K562 (cell line): Measurements from ENCODE around the gene DDIT4L. TPM values are rescaled to one million over a fixed set of nuclear protein-coding genes. Genes with fewer than 3 reads are reported as not detected.

Experiments
- ATAC-seq: fragments of 200-7000 bp; cut with Tn5 transposase; 3 replicates; pipeline ENCODE4 v1.9.1; 2020; ENCODE audit warnings: moderate library complexity
- BruUV-seq: library from RNA; stranded (reverse); fragments of 400-500 nt; replicated peaks from 2 replicates; lab custom pipeline; 2021; lab: Mats Ljungman, UMichigan
- CTCF ChIA-PET: fragments of 300-600 bp; formaldehyde crosslinking; extraction: SDS; loops from one replicate; lab custom pipeline; 2021; ENCODE audit warnings: low intra/inter-chr PET ratio; lab: Yijun Ruan, JAX
- POLR2A ChIA-PET: fragments of 300-600, 350-650 bp; sonication (Branson Sonifier 250); formaldehyde crosslinking; extraction: SDS; loops from one replicate; lab custom pipeline; 2021; ENCODE audit warnings: antibody characterized with exemption, inconsistent platforms; lab: Yijun Ruan, JAX
- DNase-seq, 4 experiments: peaks; one replicate each; pipeline versions ENCODE4 v3.0.0 to v3.0.0-alpha.2; 2011 to 2018; ENCODE audit warnings: low spot score in 3 of 4, mixed read lengths in 3 of 4; ENCODE audit errors: extremely low read depth in 1 of 4
- FAIRE-seq: peaks from 2 replicates; lab custom pipeline; 2011; peaks lifted over from hg19 to GRCh38; lab: Jason Lieb, UNC
- H2AFZ ChIP-seq: 2 replicates; pipeline ENCODE4 v1.6.0; 2011; ENCODE audit warnings: low read depth, low read length, control low read depth, inconsistent platforms
- H3K27ac ChIP-seq: fragments of 200-600 bp; 3 replicates; pipeline ENCODE4 v1.8.0; 2011; ENCODE audit warnings: low read depth, mild to moderate bottlenecking, control low read depth, inconsistent platforms, low read length, moderate library complexity, mixed read lengths; ENCODE audit errors: extremely low read depth
- H3K27me3 ChIP-seq, 2 experiments: fragments of 300-600 bp in 1 of 2; 2 replicates in 1 of 2; 3 replicates in 1 of 2; pipeline versions ENCODE4 v1.6.0 to v1.8.0; 2011; ENCODE audit warnings: inconsistent platforms in 2 of 2, low read length in 2 of 2, mild to moderate bottlenecking in 1 of 2, mixed read lengths in 1 of 2, moderate library complexity in 1 of 2; ENCODE audit not compliant: control insufficient read depth in 2 of 2, insufficient read depth in 2 of 2
- H3K36me3 ChIP-seq: fragments of 300-600 bp; 3 replicates; pipeline ENCODE4 v1.8.0; 2011; ENCODE audit warnings: mild to moderate bottlenecking, low read length, inconsistent platforms; ENCODE audit not compliant: control insufficient read depth, insufficient read depth
- H3K4me1 ChIP-seq, 2 experiments: fragments of 200-600 bp in 1 of 2; replicated peaks in 1 of 2; 2 replicates in 1 of 2; 3 replicates in 1 of 2; pipeline versions ENCODE4 v1.5.1 to v1.8.0; 2011; ENCODE audit warnings: inconsistent platforms in 2 of 2, low read length in 2 of 2, mild to moderate bottlenecking in 1 of 2, mixed read lengths in 1 of 2, moderate library complexity in 1 of 2; ENCODE audit not compliant: control insufficient read depth in 2 of 2, insufficient read depth in 2 of 2
- H3K4me2 ChIP-seq: 2 replicates; pipeline ENCODE4 v1.6.1; 2011; ENCODE audit warnings: low read length, control low read depth, inconsistent platforms, mixed read lengths; ENCODE audit not compliant: insufficient read depth
- H3K4me3 ChIP-seq: fragments of 200-600 bp; sonication (generic), shearing (Covaris generic); 2 replicates; pipeline ENCODE4 v1.5.1; 2016; ENCODE audit warnings: control low read depth, inconsistent platforms
- H3K79me2 ChIP-seq: fragments of 200-600 bp; 3 replicates; pipeline ENCODE4 v1.8.0; 2011; ENCODE audit warnings: low read length, inconsistent platforms; ENCODE audit not compliant: control insufficient read depth, insufficient read depth
- H3K9ac ChIP-seq, 2 experiments: 2 replicates each; pipeline versions ENCODE4 v1.6.0 to v1.6.1; 2011; ENCODE audit warnings: low read depth in 2 of 2, low read length in 2 of 2, control low read depth in 1 of 2, inconsistent platforms in 1 of 2, mild to moderate bottlenecking in 1 of 2, mixed read lengths in 1 of 2; ENCODE audit not compliant: insufficient read depth in 1 of 2
- H3K9me1 ChIP-seq: one replicate; pipeline ENCODE4 v1.6.0; 2011; ENCODE audit warnings: inconsistent platforms, mild to moderate bottlenecking, low read length, moderate library complexity; ENCODE audit not compliant: control insufficient read depth, insufficient read depth
- H3K9me3 ChIP-seq: replicated peaks from 2 replicates; pipeline ENCODE4 v1.5.1; 2011; ENCODE audit warnings: low read depth, low read length, inconsistent platforms; ENCODE audit not compliant: control insufficient read depth, insufficient read depth
- H4K20me1 ChIP-seq: replicated peaks from 2 replicates; pipeline ENCODE4 v1.6.1; 2011; ENCODE audit warnings: low read length, inconsistent platforms, mixed read lengths; ENCODE audit not compliant: control insufficient read depth, insufficient read depth
- BCOR ChIP-seq: fragments of 450-650 bp; IDR thresholded peaks from 2 replicates; pipeline ENCODE4 v1.6.1; 2016
- BRD4 ChIP-seq: fragments of 200-600 bp; sonication (generic); IDR thresholded peaks from 2 replicates; pipeline ENCODE4 v1.6.1; 2017; ENCODE audit warnings: inconsistent platforms
- CREB3L1 ChIP-seq: fragments of 450-650 bp; IDR thresholded peaks from 2 replicates; pipeline ENCODE4 v1.6.1; 2014; ENCODE audit warnings: low read depth, mild to moderate bottlenecking, moderate library complexity, borderline replicate concordance
- CSDE1 ChIP-seq, 2 experiments: fragments of 450-650 bp; IDR thresholded peaks; 2 replicates each; pipeline ENCODE4 v1.6.1; 2016; ENCODE audit warnings: mild to moderate bottlenecking in 1 of 2
- ESRRA ChIP-seq: fragments of 450-650 bp; IDR thresholded peaks from 2 replicates; pipeline ENCODE4 v1.6.1; 2014; ENCODE audit warnings: low read depth, mild to moderate bottlenecking, moderate library complexity, borderline replicate concordance
- JUN ChIP-seq, 2 experiments: sonication (generic) in 1 of 2; formaldehyde crosslinking in 1 of 2; IDR thresholded peaks; 2 replicates each; pipeline versions ENCODE4 v1.6.1 to v1.8.0; 2012 to 2022; ENCODE audit warnings: borderline replicate concordance in 2 of 2, mild to moderate bottlenecking in 2 of 2, improper control_type of control experiment in 1 of 2, low read depth in 1 of 2, low read length in 1 of 2, missing genetic modification reagents in 1 of 2
- MTA3 ChIP-seq: fragments of 450-650 bp; formaldehyde crosslinking; IDR thresholded peaks from 2 replicates; pipeline ENCODE4 v1.6.1; 2017; ENCODE audit warnings: mild to moderate bottlenecking, borderline replicate concordance
- NR2C1 ChIP-seq, 2 experiments: fragments of 450-650 bp; IDR thresholded peaks; 2 replicates each; pipeline ENCODE4 v1.6.1; 2017; ENCODE audit warnings: mild to moderate bottlenecking in 2 of 2, antibody characterized with exemption in 1 of 2, inconsistent platforms in 1 of 2, missing compliant biosample characterization in 1 of 2, missing genetic modification characterization in 1 of 2
- PCBP1 ChIP-seq: fragments of 200-400 bp; formaldehyde crosslinking; IDR thresholded peaks from 2 replicates; pipeline ENCODE4 v1.6.1; 2018; ENCODE audit warnings: mild to moderate bottlenecking, low read depth, low read length; ENCODE audit not compliant: poor library complexity, severe bottlenecking
- PHB2 ChIP-seq: fragments of 450-650 bp; IDR thresholded peaks from 2 replicates; pipeline ENCODE4 v1.6.1; 2017; ENCODE audit warnings: low read depth
- RBM17 ChIP-seq: fragments of 200-400 bp; formaldehyde crosslinking; IDR thresholded peaks from 2 replicates; pipeline ENCODE4 v1.6.1; 2017; ENCODE audit warnings: low read depth, mild to moderate bottlenecking, low read length, borderline replicate concordance
- TBL1XR1 ChIP-seq, 2 experiments: IDR thresholded peaks; 2 replicates each; pipeline ENCODE4 v1.6.1; 2012; ENCODE audit warnings: improper control_type of control experiment in 2 of 2, low read length in 2 of 2, mild to moderate bottlenecking in 1 of 2
- TCF3 ChIP-seq: sonication (generic); formaldehyde crosslinking; IDR thresholded peaks from 2 replicates; pipeline ENCODE4 v1.4.0; 2020; ENCODE audit warnings: mild to moderate bottlenecking, missing genetic modification reagents
- ZBTB5 ChIP-seq: fragments of 450-650 bp; IDR thresholded peaks from 2 replicates; pipeline ENCODE4 v1.6.1; 2017; ENCODE audit warnings: antibody characterized with exemption
- ZNF212 ChIP-seq: fragments of 450-650 bp; formaldehyde crosslinking; IDR thresholded peaks from 2 replicates; pipeline ENCODE4 v1.4.0; 2020; ENCODE audit warnings: mild to moderate bottlenecking
- ZZZ3 ChIP-seq: fragments of 450-650 bp; IDR thresholded peaks from 2 replicates; pipeline ENCODE4 v1.6.1; 2016; ENCODE audit warnings: antibody characterized with exemption, mild to moderate bottlenecking, moderate library complexity
- WGBS: fragments of 100-300 bp; shearing (Covaris generic); methylation state at CpG from one replicate; pipeline ENCODE4 v1.1.6; 2016; ENCODE audit warnings: low coverage, mixed read lengths; ENCODE audit not compliant: insufficient coverage; ENCODE audit errors: missing lambda C conversion rate; 5-methylcytosine and 5-hydroxymethylcytosine counted together
- in situ Hi-C: fragments of 300-500 bp; cut with MboI; formaldehyde crosslinking; loops from 4 replicates; pipeline ENCODE4 v1.15.0; 2018; ENCODE audit warnings: inconsistent platforms, mixed read lengths
- intact Hi-C: fragments of 100-400 bp; cut with micrococcal nuclease; formaldehyde crosslinking; loops from 2 replicates; pipeline ENCODE4 v1.14.2; 2022
- polyA plus RNA-seq, 8 experiments: library from polyadenylated mRNA; depleted of rRNA in 4 of 8; stranded (reverse) in 5 of 8; unstranded in 3 of 8; fragments of >200 nt; fragmentation: Nextera tagmentation in 2 of 8; fragmentation: Illumina TruSeq in 1 of 8; extraction: Ambion mirVana in 2 of 8; extraction: Trizol in 1 of 8; gene quantifications; 2 replicates each; pipeline versions ENCODE4 v1.2.1 to v1.2.3, GENCODE V29; 2011 to 2014; ENCODE audit warnings: inconsistent platforms in 1 of 8, missing spikeins in 1 of 8
- total RNA-seq, 7 experiments: library from RNA; depleted of rRNA in 6 of 7; stranded (reverse); fragments of >200 nt in 6 of 7; fragmentation: Illumina TruSeq in 2 of 7; extraction: Trizol in 2 of 7; gene quantifications; 2 replicates each; pipeline versions ENCODE4 v1.2.1 to v1.2.3, GENCODE V29; 2011 to 2021; ENCODE audit warnings: low replicate concordance in 1 of 7
- TF ChIP-seq, protein P1 (sequence below): fragments of 250-450 bp; sonication (Bioruptor Pico); IDR thresholded peaks from 2 replicates; pipeline ENCODE4 v1.4.0; 2020; ENCODE audit warnings: mild to moderate bottlenecking, moderate library complexity
- TF ChIP-seq, protein P2 (sequence below): IDR thresholded peaks from 2 replicates; pipeline ENCODE4 v1.6.1; 2011; ENCODE audit not compliant: insufficient read length; ENCODE audit errors: extremely low read depth

Gene DDIT4L
- total and polyA plus RNA-seq, 9 of the 15 experiments (the other 6 are each of a cell fraction or from before 2014, with no cell fraction given): not detected

DNA sequence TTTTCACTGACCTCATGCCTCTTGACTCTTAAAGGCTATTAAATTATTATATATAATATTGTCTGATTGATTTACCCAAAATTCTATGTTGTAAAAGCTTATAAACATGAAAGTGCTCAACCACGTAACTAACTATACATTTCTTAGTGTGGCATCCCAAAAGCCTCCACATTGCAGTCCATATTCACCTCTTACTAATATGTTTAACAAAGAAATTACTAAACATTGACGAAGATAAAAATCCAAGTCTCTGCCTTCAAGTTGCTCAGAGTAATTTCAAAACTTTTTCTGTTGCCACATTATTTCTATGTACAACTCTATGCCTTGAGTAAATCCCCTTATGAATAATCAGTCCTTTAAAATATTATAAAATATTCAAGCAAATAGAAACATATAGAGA, 14.4 kb downstream of the DDIT4L start:
- Histone ChIP-seq H3K4me3 (no peak overlapping the region), H3K9me3 (no peaks in the 10 kb centered on the region), H3K9me1 (no peaks in the 10 kb centered on the region), H3K9ac (no peak overlapping the region), H3K27me3 (no peaks in the 10 kb centered on the region), H3K27ac (no peak overlapping the region), H3K79me2 (no peaks in the 10 kb centered on the region), H3K4me1 (no peaks in the 10 kb centered on the region), H3K4me2 (no peak overlapping the region), H2AFZ (no peak overlapping the region), H4K20me1 (no peaks in the 10 kb centered on the region), H3K36me3 (no peaks in the 10 kb centered on the region)
- POLR2A ChIA-PET: no interaction called here
- no TSS peak for BruUV-seq
- intact Hi-C loops: no loop called here
- no peak for DNase-seq
- no peak for ATAC-seq
- in situ Hi-C loops: no loop called here
- no peak for FAIRE-seq
- CTCF ChIA-PET: no interaction called here
- WGBS: 3% methylated on average over 2 of the region's 2 CpGs
- TF ChIP-seq BRD4 (no peak), CREB3L1 (no peak), ZZZ3 (no peak), PCBP1 (no peak), JUN (IDR thresholded peaks at IDR 0.05; ENCODE audit: borderline replicate concordance, low read depth, low read length) (no peak), JUN (CRISPR knock-in tag; IDR thresholded peaks at IDR 0.05; ENCODE audit: borderline replicate concordance) (no peak), BCOR (no peak), ZNF212 (CRISPR knock-in tag) (no peak), MTA3 (no peak), TCF3 (CRISPR knock-in tag) (no peak), RBM17 (no peak), TBL1XR1 (IDR thresholded peaks at IDR 0.05; ENCODE audit: low read length in 2 of 2) (no peak), PHB2 (no peak), ZBTB5 (no peak), ESRRA (no peak), CSDE1 (IDR thresholded peaks at IDR 0.05) (no peak), NR2C1 (IDR thresholded peaks at IDR 0.05) (no peak), NR2C1 (tag; IDR thresholded peaks at IDR 0.05) (no peak)
- TF ChIP-seq, protein P1, sequence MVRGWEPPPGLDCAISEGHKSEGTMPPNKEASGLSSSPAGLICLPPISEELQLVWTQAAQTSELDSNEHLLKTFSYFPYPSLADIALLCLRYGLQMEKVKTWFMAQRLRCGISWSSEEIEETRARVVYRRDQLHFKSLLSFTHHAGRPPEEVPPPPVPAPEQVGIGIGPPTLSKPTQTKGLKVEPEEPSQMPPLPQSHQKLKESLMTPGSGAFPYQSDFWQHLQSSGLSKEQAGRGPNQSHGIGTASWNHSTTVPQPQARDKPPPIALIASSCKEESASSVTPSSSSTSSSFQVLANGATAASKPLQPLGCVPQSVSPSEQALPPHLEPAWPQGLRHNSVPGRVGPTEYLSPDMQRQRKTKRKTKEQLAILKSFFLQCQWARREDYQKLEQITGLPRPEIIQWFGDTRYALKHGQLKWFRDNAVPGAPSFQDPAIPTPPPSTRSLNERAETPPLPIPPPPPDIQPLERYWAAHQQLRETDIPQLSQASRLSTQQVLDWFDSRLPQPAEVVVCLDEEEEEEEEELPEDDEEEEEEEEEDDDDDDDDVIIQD (CRISPR knock-in tag): no peak
- TF ChIP-seq, protein P2, sequence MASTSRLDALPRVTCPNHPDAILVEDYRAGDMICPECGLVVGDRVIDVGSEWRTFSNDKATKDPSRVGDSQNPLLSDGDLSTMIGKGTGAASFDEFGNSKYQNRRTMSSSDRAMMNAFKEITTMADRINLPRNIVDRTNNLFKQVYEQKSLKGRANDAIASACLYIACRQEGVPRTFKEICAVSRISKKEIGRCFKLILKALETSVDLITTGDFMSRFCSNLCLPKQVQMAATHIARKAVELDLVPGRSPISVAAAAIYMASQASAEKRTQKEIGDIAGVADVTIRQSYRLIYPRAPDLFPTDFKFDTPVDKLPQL: no peak
